ENCODE results near the gene ERCC1. TPM values are rescaled to one million over a fixed set of nuclear protein-coding genes. Genes with fewer than 3 reads are reported as not detected.
A peak's percentile ranks its signal among the peaks of the same experiment; 100 is the strongest.

ERCC1 gene
- total RNA-seq, 2 experiments from 2014 or later, result 59.4 to 59.7 TPM

- POLR2A ChIA-PET, result interaction anchor here (1.0 to 2.1 kb wide), 4 partner anchors 16 to 28 kb away, joined by 3 to 18 read pairs (median 6); partner anchors contain the start of gene FOSB
- intact Hi-C loops (cut with micrococcal nuclease), result no loop called here
- Mint-ChIP-seq H3K9me3 (peaks cover 2% of the 10 kb centered on the region), H3K27ac (peak overlapping the region; percentile 70), H3K27me3 (no peaks in the 10 kb centered on the region), H3K4me1 (ENCODE audit: low read depth) (peaks cover 49% of the 10 kb centered on the region), H3K4me3 (peak overlapping the region; percentile 72), H3K36me3 (peaks cover 4% of the 10 kb centered on the region)
- no peak for DNase-seq
- CTCF ChIA-PET, result interaction anchor here (0.9 to 2.0 kb wide), 4 partner anchors 12 to 34 kb away, joined by 3 to 11 read pairs (median 5); no protein-coding TSS in a partner anchor
These were observed 28.2 kb upstream of the ERCC1 start for GRCh38 chr19:45451850-45452387.

- no peaks in the 10 kb centered on the region for H3K27me3 Mint-ChIP-seq
- ChIA-PET POLR2A (interaction anchor here (0.6 to 2.1 kb wide), 5 partner anchors 16 to 181 kb away, joined by 3 to 18 read pairs (median 3); partner anchors contain the start of gene FOSB), CTCF (interaction anchor here (0.6 to 2.0 kb wide), 4 partner anchors 11 to 34 kb away, joined by 3 to 11 read pairs (median 4); no protein-coding TSS in a partner anchor)
- peak overlapping the region; percentile 72 for H3K4me3 Mint-ChIP-seq
- peak; percentile 67 for DNase-seq
- H3K27ac Mint-ChIP-seq, result peak overlapping the region; percentile 70
- intact Hi-C loops (cut with micrococcal nuclease), result no loop called here
- peaks cover 4% of the 10 kb centered on the region for H3K36me3 Mint-ChIP-seq
- peaks cover 49% of the 10 kb centered on the region for H3K4me1 Mint-ChIP-seq (ENCODE audit: low read depth)
- H3K9me3 Mint-ChIP-seq, result peaks cover 2% of the 10 kb centered on the region
These were observed 27.6 kb upstream of the ERCC1 start for GRCh38 chr19:45451131-45451849.

- DNase-seq, result no peak
- H3K4me1 Mint-ChIP-seq (ENCODE audit: low read depth), result peaks cover 44% of the 10 kb centered on the region
These were observed 26.3 kb upstream of the ERCC1 start for GRCh38 chr19:45450012-45450333.

GRCh38 chr19:45448887-45449299, 25.2 kb upstream of the ERCC1 start:
- CTCF ChIA-PET, result interaction anchor here (1.0 to 4.4 kb wide), 5 partner anchors 10 to 245 kb away, joined by 3 to 41 read pairs (median 12); no protein-coding TSS in a partner anchor
- no peak for DNase-seq
- Mint-ChIP-seq H3K36me3 (peaks cover 4% of the 10 kb centered on the region), H3K4me3 (peak overlapping the region; percentile 57), H3K27ac (peak overlapping the region; percentile 77), H3K27me3 (no peaks in the 10 kb centered on the region), H3K4me1 (ENCODE audit: low read depth) (peaks cover 51% of the 10 kb centered on the region), H3K9me3 (peaks cover 2% of the 10 kb centered on the region)
- POLR2A ChIA-PET, result interaction anchor here (1.8 to 2.1 kb wide), 2 partner anchors 19 to 21 kb away, joined by 7 to 11 read pairs; partner anchors contain the start of gene FOSB
- intact Hi-C loops (cut with micrococcal nuclease), result no loop called here

More at GRCh38 chr19:45450012-45450333, 26.3 kb upstream of the ERCC1 start:
- Mint-ChIP-seq H3K4me3 (peak overlapping the region; percentile 95), H3K27ac (peak overlapping the region; percentile 93), H3K36me3 (peaks cover 4% of the 10 kb centered on the region), H3K27me3 (no peaks in the 10 kb centered on the region), H3K9me3 (peaks cover 2% of the 10 kb centered on the region)
- intact Hi-C loops (cut with micrococcal nuclease), result loop anchor here (1.0 kb wide), 3 partner anchors 17 to 218 kb away; partner anchors contain the start of genes FOSB and GIPR
- ChIA-PET POLR2A (interaction anchor here (1.2 to 2.1 kb wide), 4 partner anchors 10 to 29 kb away, joined by 3 to 11 read pairs (median 8); partner anchors contain the start of gene FOSB), CTCF (interaction anchor here (1.0 to 4.4 kb wide), 5 partner anchors 11 to 244 kb away, joined by 3 to 41 read pairs (median 12); no protein-coding TSS in a partner anchor)

- Mint-ChIP-seq H3K9me3 (peaks cover 2% of the 10 kb centered on the region), H3K4me1 (ENCODE audit: low read depth) (peaks cover 54% of the 10 kb centered on the region), H3K27me3 (no peaks in the 10 kb centered on the region), H3K36me3 (peaks cover 4% of the 10 kb centered on the region), H3K27ac (peak overlapping the region; percentile 71), H3K4me3 (peak overlapping the region; percentile 18)
- intact Hi-C loops (cut with micrococcal nuclease), result no loop called here
- POLR2A ChIA-PET, result interaction anchor here (2.1 kb wide), 1 partner anchor 19 kb away, joined by 11 read pairs; the partner anchor contains the start of gene FOSB
- CTCF ChIA-PET, result interaction anchor here (0.7 to 4.4 kb wide), 4 partner anchors 9 to 37 kb away, joined by 3 to 41 read pairs (median 25); partner anchors contain the start of gene FOSB
- no peak for DNase-seq
These were observed 24.7 kb upstream of the ERCC1 start for GRCh38 chr19:45448425-45448756.

GRCh38 chr19:45446944-45447343, 23.2 kb upstream of the ERCC1 start:
- H3K4me3 Mint-ChIP-seq, result no peak overlapping the region
- no peaks in the 10 kb centered on the region for H3K27me3 Mint-ChIP-seq
- CTCF ChIA-PET, result interaction anchor here (1.7 to 4.4 kb wide), 3 partner anchors 32 to 39 kb away, joined by 5 to 41 read pairs (median 12); no protein-coding TSS in a partner anchor
- peaks cover 4% of the 10 kb centered on the region for H3K36me3 Mint-ChIP-seq
- DNase-seq, result no peak
- no peak overlapping the region for H3K27ac Mint-ChIP-seq
- H3K4me1 Mint-ChIP-seq (ENCODE audit: low read depth), result peaks cover 60% of the 10 kb centered on the region
- peaks cover 2% of the 10 kb centered on the region for H3K9me3 Mint-ChIP-seq
- POLR2A ChIA-PET, result interaction anchor here (1.3 to 1.5 kb wide), 2 partner anchors 22 to 32 kb away, joined by 3 read pairs; no protein-coding TSS in a partner anchor
- intact Hi-C loops (cut with micrococcal nuclease), result no loop called here

GRCh38 chr19:45446295-45446694, 22.6 kb upstream of the ERCC1 start:
- POLR2A ChIA-PET, result interaction anchor here (1.0 to 1.5 kb wide), 3 partner anchors 23 to 33 kb away, joined by 3 to 5 read pairs (median 3); no protein-coding TSS in a partner anchor
- CTCF ChIA-PET, result interaction anchor here (1.4 to 4.4 kb wide), 7 partner anchors 10 to 39 kb away, joined by 4 to 41 read pairs (median 10); partner anchors contain the start of gene FOSB
- Mint-ChIP-seq H3K9me3 (no peaks in the 10 kb centered on the region), H3K4me1 (ENCODE audit: low read depth) (peaks cover 53% of the 10 kb centered on the region), H3K36me3 (peaks cover 4% of the 10 kb centered on the region), H3K4me3 (no peak overlapping the region), H3K27ac (no peak overlapping the region), H3K27me3 (no peaks in the 10 kb centered on the region)
- no peak for DNase-seq
- intact Hi-C loops (cut with micrococcal nuclease), result no loop called here

- POLR2A ChIA-PET, result interaction anchor here (0.6 to 1.3 kb wide), 3 partner anchors 34 to 40 kb away, joined by 3 to 5 read pairs (median 4); no protein-coding TSS in a partner anchor
- peaks cover 4% of the 10 kb centered on the region for H3K36me3 Mint-ChIP-seq
- peak overlapping the region; percentile 54 for H3K4me3 Mint-ChIP-seq
- intact Hi-C loops (cut with micrococcal nuclease), result no loop called here
- no peaks in the 10 kb centered on the region for H3K27me3 Mint-ChIP-seq
- peaks cover 54% of the 10 kb centered on the region for H3K4me1 Mint-ChIP-seq (ENCODE audit: low read depth)
- CTCF ChIA-PET, result interaction anchor here (1.4 to 1.9 kb wide), 6 partner anchors 11 to 40 kb away, joined by 4 to 24 read pairs (median 6); partner anchors contain the start of gene FOSB
- H3K27ac Mint-ChIP-seq, result no peak overlapping the region
- H3K9me3 Mint-ChIP-seq, result no peaks in the 10 kb centered on the region
- no peak for DNase-seq
These were observed 21.4 kb upstream of the ERCC1 start for GRCh38 chr19:45445139-45445538.

- Mint-ChIP-seq H3K9me3 (no peaks in the 10 kb centered on the region), H3K27me3 (no peaks in the 10 kb centered on the region), H3K4me1 (ENCODE audit: low read depth) (peaks cover 54% of the 10 kb centered on the region), H3K27ac (peak overlapping the region; percentile 28), H3K4me3 (peak overlapping the region; percentile 54), H3K36me3 (peaks cover 4% of the 10 kb centered on the region)
- ChIA-PET CTCF (interaction anchor here (1.4 to 1.9 kb wide), 6 partner anchors 12 to 41 kb away, joined by 4 to 24 read pairs (median 6); partner anchors contain the start of gene FOSB), POLR2A (interaction anchor here (1.3 kb wide), 1 partner anchor 36 kb away, joined by 3 read pairs; no protein-coding TSS in a partner anchor)
- intact Hi-C loops (cut with micrococcal nuclease), result loop anchor here (1.0 kb wide), 1 partner anchor 25 kb away; no protein-coding TSS in a partner anchor
- DNase-seq, result peak; percentile 87
These were observed 20.8 kb upstream of the ERCC1 start for GRCh38 chr19:45444318-45445041.

GRCh38 chr19:45443462-45444317, 20.0 kb upstream of the ERCC1 start:
- no peaks in the 10 kb centered on the region for H3K27me3 Mint-ChIP-seq
- ChIA-PET POLR2A (no interaction called here), CTCF (interaction anchor here (1.0 kb wide), 1 partner anchor 35 kb away, joined by 6 read pairs; no protein-coding TSS in a partner anchor)
- H3K9me3 Mint-ChIP-seq, result no peaks in the 10 kb centered on the region
- H3K4me3 Mint-ChIP-seq, result peak overlapping the region; percentile 80
- peaks cover 48% of the 10 kb centered on the region for H3K4me1 Mint-ChIP-seq (ENCODE audit: low read depth)
- peak overlapping the region; percentile 77 for H3K27ac Mint-ChIP-seq
- H3K36me3 Mint-ChIP-seq, result peaks cover 4% of the 10 kb centered on the region
- DNase-seq, result peak; percentile 81
- intact Hi-C loops (cut with micrococcal nuclease), result loop anchor here (1.0 kb wide), 1 partner anchor 26 kb away; no protein-coding TSS in a partner anchor

Measured in activated CD4-positive, alpha-beta memory T cell treated with anti-CD3 and anti-CD28 coated beads for 36 hours (primary cell).